Left ventricle myocardium inferior (tissue), 1 donor: Measurements from ENCODE around the gene CTNNBIP1. TPM values are rescaled to one million over a fixed set of nuclear protein-coding genes. Genes with fewer than 3 reads are reported as not detected.

Experiments used
- DNase-seq: peaks from one replicate; pipeline ENCODE4 v3.0.0-alpha.2; 2020
- H3K27ac ChIP-seq: fragments of 200-600 bp; replicated peaks from 2 replicates; pipeline ENCODE4 v1.8.0; 2021
- H3K27me3 ChIP-seq: fragments of 200-600 bp; 2 replicates; pipeline ENCODE4 v1.8.0; 2021; ENCODE audit warnings: low read depth
- H3K36me3 ChIP-seq: fragments of 200-600 bp; 2 replicates; pipeline ENCODE4 v1.8.0; 2021
- H3K4me1 ChIP-seq: fragments of 200-600 bp; 2 replicates; pipeline ENCODE4 v1.8.0; 2021
- H3K4me3 ChIP-seq: fragments of 200-600 bp; 2 replicates; pipeline ENCODE4 v1.8.0; 2021; ENCODE audit warnings: mild to moderate bottlenecking, moderate library complexity
- H3K9me3 ChIP-seq: fragments of 200-600 bp; replicated peaks from 2 replicates; pipeline ENCODE4 v1.8.0; 2021
- intact Hi-C: fragments of 100-400 bp; cut with micrococcal nuclease; formaldehyde crosslinking; loops from one replicate; pipeline ENCODE4 v1.11.0; 2022
- total RNA-seq: library from RNA; stranded (reverse); fragmentation: NEBNext Ultra II Directional; extraction: Animal tissue kit (Norgen Biotek cat#: 25700); gene quantifications from one replicate; pipeline ENCODE4 v1.2.1, GENCODE V29; 2021
- TF ChIP-seq, protein P1 (sequence below): fragments of 200-600 bp; IDR thresholded peaks from 2 replicates; pipeline ENCODE4 v1.8.0; 2021; ENCODE audit warnings: antibody characterized with exemption, mild to moderate bottlenecking, borderline replicate concordance
- donor health status: DM: no; HTN: yes; CAD: no; lungs with severe emphysema.

CTNNBIP1 gene
- total RNA-seq, 1 donor from 2014 or later: 42.6 TPM

DNA sequence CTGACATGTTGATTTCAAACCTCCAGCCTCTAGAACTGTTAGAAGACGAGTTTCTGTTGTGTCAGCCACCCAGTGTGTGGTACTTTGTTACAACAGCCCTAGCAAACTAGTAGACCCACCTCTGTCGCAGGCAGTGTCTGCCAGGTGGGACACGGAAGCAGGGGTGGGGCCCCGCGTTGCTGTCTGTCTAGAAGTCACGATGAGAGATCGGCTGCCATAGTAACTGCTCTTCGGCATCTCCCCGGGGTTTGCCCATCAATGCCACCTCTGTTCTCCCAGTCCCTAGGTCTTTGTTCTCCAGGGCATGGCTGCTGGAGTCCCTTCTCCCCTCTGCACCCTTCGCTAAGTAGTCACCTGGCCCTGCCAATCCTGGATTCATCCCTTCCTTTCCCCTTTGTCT is 71.1 kb downstream of the CTNNBIP1 start:
- intact Hi-C loops: no loop called here
- Histone ChIP-seq H3K36me3 (no peaks in the 10 kb centered on the region), H3K9me3 (no peaks in the 10 kb centered on the region), H3K4me3 (no peak overlapping the region), H3K27me3 (no peaks in the 10 kb centered on the region), H3K4me1 (peaks cover 36% of the 10 kb centered on the region), H3K27ac (no peak overlapping the region)
- no peak for DNase-seq
- TF ChIP-seq, protein P1, sequence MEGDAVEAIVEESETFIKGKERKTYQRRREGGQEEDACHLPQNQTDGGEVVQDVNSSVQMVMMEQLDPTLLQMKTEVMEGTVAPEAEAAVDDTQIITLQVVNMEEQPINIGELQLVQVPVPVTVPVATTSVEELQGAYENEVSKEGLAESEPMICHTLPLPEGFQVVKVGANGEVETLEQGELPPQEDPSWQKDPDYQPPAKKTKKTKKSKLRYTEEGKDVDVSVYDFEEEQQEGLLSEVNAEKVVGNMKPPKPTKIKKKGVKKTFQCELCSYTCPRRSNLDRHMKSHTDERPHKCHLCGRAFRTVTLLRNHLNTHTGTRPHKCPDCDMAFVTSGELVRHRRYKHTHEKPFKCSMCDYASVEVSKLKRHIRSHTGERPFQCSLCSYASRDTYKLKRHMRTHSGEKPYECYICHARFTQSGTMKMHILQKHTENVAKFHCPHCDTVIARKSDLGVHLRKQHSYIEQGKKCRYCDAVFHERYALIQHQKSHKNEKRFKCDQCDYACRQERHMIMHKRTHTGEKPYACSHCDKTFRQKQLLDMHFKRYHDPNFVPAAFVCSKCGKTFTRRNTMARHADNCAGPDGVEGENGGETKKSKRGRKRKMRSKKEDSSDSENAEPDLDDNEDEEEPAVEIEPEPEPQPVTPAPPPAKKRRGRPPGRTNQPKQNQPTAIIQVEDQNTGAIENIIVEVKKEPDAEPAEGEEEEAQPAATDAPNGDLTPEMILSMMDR: no peak

DNA sequence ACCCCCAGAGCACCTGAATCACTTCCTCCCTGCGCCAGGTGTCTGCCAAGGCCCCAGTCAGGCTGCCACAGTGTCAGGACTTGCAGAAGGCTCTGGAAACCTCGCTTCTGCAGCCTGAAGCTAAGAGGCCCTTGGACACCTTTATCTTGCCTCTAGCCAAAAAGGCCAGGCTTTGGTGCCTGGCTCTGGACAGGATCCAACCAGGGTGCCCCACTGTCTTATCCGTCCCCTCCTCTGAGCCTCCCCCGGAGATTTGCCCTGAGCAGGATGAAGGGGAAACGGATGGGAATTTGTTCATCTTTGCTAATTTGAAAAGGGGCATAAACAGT is 73.5 kb downstream of the CTNNBIP1 start:
- H3K27me3 ChIP-seq: no peaks in the 10 kb centered on the region
- H3K4me1 ChIP-seq: peaks cover 14% of the 10 kb centered on the region
- no peak overlapping the region for H3K27ac ChIP-seq
- DNase-seq: no peak
- TF ChIP-seq, protein P1: no peak
- H3K4me3 ChIP-seq: no peak overlapping the region
- intact Hi-C loops: no loop called here
- H3K36me3 ChIP-seq: no peaks in the 10 kb centered on the region
- H3K9me3 ChIP-seq: no peaks in the 10 kb centered on the region

DNA sequence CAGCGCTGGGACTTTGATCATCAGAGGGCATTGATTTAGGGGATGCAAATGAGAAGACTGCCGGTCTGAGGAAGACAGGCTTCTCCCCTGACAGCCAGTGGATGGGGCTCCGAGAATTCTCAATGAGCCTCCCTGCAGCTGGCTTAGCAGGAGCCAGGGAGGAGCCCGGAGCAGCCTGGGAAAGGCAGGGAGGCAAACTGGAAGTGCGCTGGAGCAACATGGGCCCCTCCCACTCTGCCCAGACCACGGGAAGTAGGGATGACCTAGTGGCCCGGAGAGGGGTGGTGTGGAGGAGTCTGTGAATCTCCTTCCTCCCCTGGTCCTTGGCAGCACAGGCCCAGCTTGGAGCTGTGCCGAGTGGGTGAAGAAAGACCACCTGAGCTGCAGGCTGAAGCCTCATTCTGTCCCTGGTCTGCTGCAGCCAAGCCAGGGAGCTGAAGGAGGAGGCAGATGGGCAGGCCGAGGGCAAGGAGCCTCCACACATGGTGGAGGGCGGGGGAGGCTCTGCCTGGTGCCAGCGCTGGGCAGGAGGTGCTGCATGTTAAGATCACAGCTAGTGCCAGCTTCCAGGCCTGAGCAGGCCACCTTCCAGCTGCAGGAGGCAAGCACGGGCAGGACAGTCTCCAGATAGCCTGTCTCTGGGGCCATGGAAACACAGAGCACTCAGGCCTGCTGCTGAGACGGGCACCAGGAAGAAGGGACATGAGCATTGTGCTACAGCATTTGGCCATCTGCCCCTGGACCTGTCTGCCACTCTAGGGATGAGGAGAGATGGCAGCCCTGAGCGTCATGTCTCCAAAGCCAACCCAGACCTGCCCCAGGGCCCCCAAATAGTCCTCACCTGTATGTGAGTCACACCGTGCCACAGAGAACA is 74.1 kb downstream of the CTNNBIP1 start:
- no peaks in the 10 kb centered on the region for H3K36me3 ChIP-seq
- peak overlapping the region; percentile 9 for H3K4me3 ChIP-seq
- H3K27ac ChIP-seq: no peak overlapping the region
- DNase-seq: peak; percentile 40
- TF ChIP-seq, protein P1: no peak
- H3K9me3 ChIP-seq: no peaks in the 10 kb centered on the region
- intact Hi-C loops: no loop called here
- peaks cover 14% of the 10 kb centered on the region for H3K4me1 ChIP-seq
- H3K27me3 ChIP-seq: no peaks in the 10 kb centered on the region

DNA sequence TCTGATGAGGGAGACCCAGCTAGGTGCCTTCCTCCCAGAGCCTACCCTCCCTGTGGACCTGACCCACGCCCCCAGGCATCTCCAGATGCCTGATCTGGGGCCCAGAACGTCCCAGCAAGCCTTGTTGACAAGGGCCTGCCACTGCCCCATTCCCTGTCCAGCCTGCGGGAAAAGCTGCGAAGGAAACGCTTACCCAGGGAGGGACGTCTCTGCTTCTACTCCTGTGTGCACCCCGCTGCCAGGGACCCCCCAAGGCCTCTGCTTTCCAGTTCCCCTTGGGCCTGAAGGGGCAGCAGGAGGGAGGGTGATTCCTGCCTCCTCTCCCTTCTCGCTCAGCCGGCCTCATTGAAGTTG is 74.7 kb downstream of the CTNNBIP1 start:
- H3K9me3 ChIP-seq: no peaks in the 10 kb centered on the region
- DNase-seq: no peak
- H3K4me3 ChIP-seq: peak overlapping the region; percentile 9
- H3K27me3 ChIP-seq: no peaks in the 10 kb centered on the region
- peaks cover 14% of the 10 kb centered on the region for H3K4me1 ChIP-seq
- H3K27ac ChIP-seq: no peak overlapping the region
- H3K36me3 ChIP-seq: no peaks in the 10 kb centered on the region
- intact Hi-C loops: no loop called here
- TF ChIP-seq, protein P1: no peak

DNA sequence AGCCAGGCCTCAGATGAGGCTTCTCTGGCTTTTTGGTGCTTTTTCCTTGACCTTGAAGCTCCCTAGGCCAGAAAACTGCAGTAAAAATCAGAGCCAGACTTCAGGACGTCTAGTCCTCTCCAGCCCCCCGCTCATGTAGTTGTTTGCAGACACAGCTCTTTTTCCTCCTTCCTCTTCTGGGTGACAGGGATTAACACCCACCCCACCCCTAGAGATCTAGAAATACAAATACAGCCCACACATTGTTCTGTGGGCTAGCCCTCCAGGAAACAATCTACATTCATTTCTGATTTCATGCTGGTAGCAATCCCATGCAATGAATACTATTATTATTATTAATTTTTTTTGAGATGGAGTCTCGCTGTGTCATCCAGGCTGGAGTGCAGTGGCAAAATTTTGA is 76.4 kb downstream of the CTNNBIP1 start:
- no peak for DNase-seq

More for the DNA sequence above, 76.4 kb downstream of the CTNNBIP1 start:
- intact Hi-C loops: no loop called here
- H3K4me3 ChIP-seq: no peak overlapping the region
- H3K9me3 ChIP-seq: no peaks in the 10 kb centered on the region
- no peak overlapping the region for H3K27ac ChIP-seq
- no peaks in the 10 kb centered on the region for H3K36me3 ChIP-seq
- no peaks in the 10 kb centered on the region for H3K27me3 ChIP-seq
- H3K4me1 ChIP-seq: peaks cover 14% of the 10 kb centered on the region
- TF ChIP-seq, protein P1: no peak
